Activated CD4-positive, alpha-beta T cell treated with anti-CD3 and anti-CD28 coated beads, Interleukin-2, amount 10 ng/mL, durations not matched to agents 24 days and 14 days (primary cell): ENCODE results near the gene ACVR1B. TPM values are rescaled to one million over a fixed set of nuclear protein-coding genes. Genes with fewer than 3 reads are reported as not detected.

ENCODE experiments used
- DNase-seq: peaks from one replicate; pipeline ENCODE4 v3.0.0; 2022
- H3K27ac Mint-ChIP-seq: one replicate; pipeline ENCODE4 v1.8.0; 2022; ENCODE audit warnings: mild to moderate bottlenecking, mixed read lengths
- H3K27me3 Mint-ChIP-seq: one replicate; pipeline ENCODE4 v1.8.0; 2022; ENCODE audit warnings: mixed read lengths
- H3K36me3 Mint-ChIP-seq: one replicate; pipeline ENCODE4 v1.8.0; 2022; ENCODE audit warnings: low read depth, mild to moderate bottlenecking, mixed read lengths
- H3K4me1 Mint-ChIP-seq: one replicate; pipeline ENCODE4 v1.8.0; 2021; ENCODE audit warnings: mixed read lengths
- H3K4me3 Mint-ChIP-seq: one replicate; pipeline ENCODE4 v1.8.0; 2022; ENCODE audit warnings: mild to moderate bottlenecking, moderate library complexity, mixed read lengths
- H3K9me3 Mint-ChIP-seq: one replicate; pipeline ENCODE4 v1.8.0; 2021; ENCODE audit warnings: mixed read lengths
- intact Hi-C: fragments of 100-400 bp; cut with micrococcal nuclease; formaldehyde crosslinking; loops from one replicate; pipeline ENCODE4 v1.15.1; 2023
- total RNA-seq: library from RNA; stranded (reverse); gene quantifications from 2 replicates; pipeline ENCODE4 v1.2.3, GENCODE V29; 2022

ACVR1B gene
- total RNA-seq, 1 donor from 2014 or later: 8.1 TPM

DNA sequence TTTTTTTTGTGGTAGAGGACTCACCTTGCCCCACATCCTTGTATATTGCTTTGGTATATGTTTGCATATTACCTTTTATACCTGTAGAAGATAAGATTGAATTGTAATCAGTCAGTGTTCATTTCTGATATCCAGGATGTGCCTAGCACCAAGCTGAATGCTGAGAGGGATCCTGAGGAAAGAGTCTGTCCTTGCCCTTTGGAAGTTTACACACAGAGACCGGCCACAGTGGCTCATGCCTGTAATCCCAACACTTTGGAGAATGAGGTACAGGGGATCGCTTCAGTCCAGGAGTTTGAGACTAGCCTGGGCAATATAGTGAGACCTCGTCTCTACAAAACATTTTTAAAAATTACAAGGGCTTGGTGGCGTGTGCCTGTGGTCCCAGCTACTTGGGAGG, 8.4 kb downstream of the ACVR1B start:
- H3K27ac Mint-ChIP-seq: no peak overlapping the region
- peaks cover 11% of the 10 kb centered on the region for H3K4me1 Mint-ChIP-seq
- no peaks in the 10 kb centered on the region for H3K9me3 Mint-ChIP-seq
- H3K4me3 Mint-ChIP-seq: no peak overlapping the region
- peaks cover 3% of the 10 kb centered on the region for H3K36me3 Mint-ChIP-seq
- DNase-seq: no peak
- H3K27me3 Mint-ChIP-seq: peaks cover 14% of the 10 kb centered on the region
- intact Hi-C loops: no loop called here

DNA sequence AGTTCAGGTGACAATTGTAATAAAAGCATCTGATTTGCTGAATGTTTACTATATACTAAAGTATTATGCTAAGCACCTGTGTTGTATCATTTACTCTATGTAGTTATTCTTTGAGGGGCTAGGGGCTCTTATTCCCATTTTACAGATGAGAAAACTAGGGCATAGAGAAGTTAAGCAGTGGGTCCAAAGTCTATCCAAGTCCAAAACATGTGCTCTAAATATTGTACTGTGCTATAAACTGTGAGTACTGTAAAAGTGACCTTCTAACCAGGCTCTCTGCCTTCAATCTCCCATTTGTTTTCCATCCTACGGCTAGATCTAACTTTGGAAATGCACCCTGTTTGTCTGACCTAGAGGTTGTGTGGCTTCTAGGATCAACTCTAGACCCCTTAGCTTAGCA, 9.0 kb downstream of the ACVR1B start:
- Mint-ChIP-seq H3K27me3 (peaks cover 14% of the 10 kb centered on the region), H3K4me3 (no peak overlapping the region), H3K9me3 (no peaks in the 10 kb centered on the region), H3K4me1 (peaks cover 11% of the 10 kb centered on the region), H3K27ac (no peak overlapping the region), H3K36me3 (peaks cover 3% of the 10 kb centered on the region)
- DNase-seq: no peak
- intact Hi-C loops: no loop called here

DNA sequence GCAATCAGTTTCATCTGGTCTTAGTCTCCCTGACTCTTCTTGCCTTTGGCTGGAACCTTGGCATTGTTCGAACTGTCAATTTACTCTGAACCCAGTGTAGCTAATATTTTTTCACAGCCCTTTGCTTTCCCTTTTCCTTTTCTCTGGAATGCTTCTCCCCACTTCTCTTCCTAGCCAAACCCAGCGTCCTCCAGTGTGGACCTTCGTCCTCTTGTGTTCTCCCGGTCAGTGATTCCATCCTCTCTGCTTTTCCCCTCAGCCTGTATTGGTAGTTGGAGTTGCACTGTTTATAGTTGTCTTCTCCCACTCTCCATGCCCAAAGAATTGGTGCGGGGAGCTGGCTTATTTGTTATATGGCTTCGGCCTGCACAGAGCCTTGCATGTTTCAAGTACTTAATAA, 9.4 kb downstream of the ACVR1B start:
- intact Hi-C loops: no loop called here
- Mint-ChIP-seq H3K4me1 (peaks cover 8% of the 10 kb centered on the region), H3K36me3 (peaks cover 3% of the 10 kb centered on the region), H3K9me3 (no peaks in the 10 kb centered on the region), H3K27me3 (peaks cover 16% of the 10 kb centered on the region), H3K27ac (no peak overlapping the region), H3K4me3 (no peak overlapping the region)
- DNase-seq: no peak

DNA sequence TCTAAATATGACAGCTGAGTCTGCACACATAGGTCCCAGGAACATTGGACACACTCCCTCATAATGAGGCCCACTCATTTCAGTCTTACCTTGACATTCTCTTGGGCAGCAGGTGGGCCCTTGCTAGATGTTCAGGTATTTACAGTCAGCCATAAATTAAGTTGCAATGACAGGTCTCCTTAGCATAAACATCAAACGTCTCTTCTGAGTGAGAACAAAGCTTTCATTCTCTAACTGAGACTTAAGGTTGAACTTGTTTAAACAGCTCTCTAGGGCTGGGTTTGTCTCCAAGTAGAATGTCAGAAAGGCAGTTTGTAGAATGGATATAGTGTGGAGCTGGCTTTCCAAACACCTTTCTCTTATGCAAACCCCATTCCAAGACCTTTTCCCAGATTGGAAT, 10.3 kb downstream of the ACVR1B start:
- Mint-ChIP-seq H3K4me1 (peaks cover 6% of the 10 kb centered on the region), H3K27me3 (peaks cover 18% of the 10 kb centered on the region), H3K9me3 (no peaks in the 10 kb centered on the region), H3K36me3 (peaks cover 3% of the 10 kb centered on the region), H3K27ac (no peak overlapping the region), H3K4me3 (no peak overlapping the region)
- no peak for DNase-seq
- intact Hi-C loops: no loop called here

DNA sequence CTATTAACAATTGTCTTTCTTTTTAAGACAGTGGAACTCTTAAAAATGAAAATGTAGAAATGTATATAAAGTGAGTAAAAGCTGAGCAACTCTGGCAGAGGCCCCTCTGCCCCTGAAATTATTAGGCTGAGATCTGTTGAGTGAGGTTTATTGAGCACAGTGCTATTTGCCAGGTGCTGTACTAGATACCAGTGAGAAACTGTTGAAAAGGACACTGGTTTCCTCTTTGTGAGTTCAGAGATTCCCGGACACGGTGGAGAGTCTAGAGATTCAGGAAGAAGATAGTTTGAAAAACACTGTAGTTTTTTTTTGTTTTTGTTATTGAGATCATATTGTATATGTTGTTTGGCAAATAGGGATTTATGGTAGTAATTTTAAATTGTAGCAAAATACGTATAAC, 11.2 kb downstream of the ACVR1B start:
- peaks cover 18% of the 10 kb centered on the region for H3K27me3 Mint-ChIP-seq
- H3K4me1 Mint-ChIP-seq: peaks cover 6% of the 10 kb centered on the region
- H3K9me3 Mint-ChIP-seq: no peaks in the 10 kb centered on the region
- no peak overlapping the region for H3K27ac Mint-ChIP-seq
- peaks cover 3% of the 10 kb centered on the region for H3K36me3 Mint-ChIP-seq
- intact Hi-C loops: no loop called here
- H3K4me3 Mint-ChIP-seq: no peak overlapping the region
- DNase-seq: no peak

DNA sequence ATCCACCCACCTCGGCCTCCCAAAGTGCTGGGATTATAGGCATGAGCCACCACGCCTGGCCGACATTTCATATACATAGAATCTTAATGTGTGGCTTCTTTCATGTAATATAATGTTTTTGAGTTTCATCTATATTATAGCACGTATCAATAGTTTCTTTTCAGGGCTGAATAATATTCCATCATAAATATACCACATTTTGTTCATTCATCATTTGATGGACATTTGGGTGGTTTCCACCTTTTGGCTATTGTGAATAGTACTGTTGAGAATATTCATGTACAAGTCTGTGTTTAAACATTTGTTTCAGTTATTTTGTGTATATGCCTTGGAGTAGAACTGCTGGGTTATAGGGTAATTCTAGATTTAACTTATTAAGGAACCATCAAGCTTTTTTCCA, 12.0 kb downstream of the ACVR1B start:
- intact Hi-C loops: no loop called here
- Mint-ChIP-seq H3K9me3 (no peaks in the 10 kb centered on the region), H3K36me3 (peaks cover 3% of the 10 kb centered on the region), H3K4me1 (peaks cover 6% of the 10 kb centered on the region), H3K27ac (no peak overlapping the region), H3K27me3 (peaks cover 20% of the 10 kb centered on the region), H3K4me3 (no peak overlapping the region)
- no peak for DNase-seq

DNA sequence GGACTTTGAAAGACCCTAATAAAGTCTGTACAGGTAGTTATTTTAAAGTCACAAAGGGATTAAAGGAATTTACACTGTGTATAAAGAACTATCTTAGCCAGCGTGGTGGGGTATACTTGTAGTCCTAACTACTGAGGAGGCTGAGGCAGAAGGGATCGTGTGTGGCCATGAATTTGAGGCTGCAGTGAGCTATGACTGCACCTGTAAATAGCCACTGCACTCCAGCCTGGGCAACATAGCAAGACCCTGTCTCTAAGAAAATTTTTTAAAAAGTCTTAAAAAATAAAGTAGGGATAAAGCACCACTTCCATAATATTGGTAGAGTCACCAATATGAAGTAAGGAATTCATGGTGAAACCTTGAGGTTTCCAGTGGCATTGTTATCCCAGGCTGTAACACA, 18.1 kb downstream of the ACVR1B start:
- Mint-ChIP-seq H3K36me3 (no peaks in the 10 kb centered on the region), H3K4me1 (peaks cover 39% of the 10 kb centered on the region), H3K27me3 (peaks cover 31% of the 10 kb centered on the region), H3K4me3 (no peak overlapping the region), H3K27ac (no peak overlapping the region), H3K9me3 (no peaks in the 10 kb centered on the region)
- no peak for DNase-seq
- intact Hi-C loops: loop anchor here (5.0 to 10.0 kb wide), 3 partner anchors 142 to 575 kb away; partner anchors contain the start of gene GALNT6

DNA sequence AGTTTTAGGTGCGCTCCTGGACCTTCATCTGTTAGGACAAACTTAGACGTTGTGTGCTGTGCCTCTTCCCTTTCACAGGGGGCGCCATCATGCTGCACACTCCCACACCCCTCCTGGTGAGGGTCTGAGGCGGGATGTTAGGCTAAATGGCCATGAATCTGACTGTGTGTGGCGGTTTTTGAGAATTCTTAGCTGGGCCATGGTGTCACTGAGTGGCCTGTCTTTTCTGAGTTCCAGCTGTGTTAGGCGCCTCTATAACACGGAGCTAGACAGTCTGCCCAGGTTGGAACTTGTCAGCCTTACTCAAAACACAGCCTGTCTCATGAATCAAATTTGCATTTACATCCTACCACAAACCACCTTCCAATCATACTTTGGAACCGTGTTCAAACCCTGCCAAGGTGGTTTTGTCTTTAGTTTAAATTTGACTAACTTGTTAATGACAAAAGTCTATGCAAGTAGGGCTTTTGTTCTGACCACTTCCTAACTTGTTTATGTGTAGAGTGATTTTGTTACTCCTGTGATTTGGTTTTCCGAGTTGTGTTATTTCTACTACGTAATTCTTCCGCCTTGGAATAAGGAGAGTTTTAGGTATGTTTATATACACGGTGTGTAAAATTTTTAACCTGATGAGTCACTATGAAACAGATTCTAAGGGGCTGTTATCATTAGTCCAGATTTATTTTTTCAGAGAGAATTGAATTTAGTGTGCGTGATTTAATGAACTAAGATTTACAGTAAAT, 19.6 kb downstream of the ACVR1B start:
- Mint-ChIP-seq H3K4me1 (peaks cover 54% of the 10 kb centered on the region), H3K4me3 (peak overlapping the region; percentile 71), H3K9me3 (no peaks in the 10 kb centered on the region), H3K36me3 (no peaks in the 10 kb centered on the region), H3K27me3 (peaks cover 23% of the 10 kb centered on the region), H3K27ac (peak overlapping the region; percentile 59)
- intact Hi-C loops: loop anchor here (1.0 to 10.0 kb wide), 7 partner anchors 9 to 602 kb away; partner anchors contain the start of gene GALNT6
- peak; percentile 85 for DNase-seq

DNA sequence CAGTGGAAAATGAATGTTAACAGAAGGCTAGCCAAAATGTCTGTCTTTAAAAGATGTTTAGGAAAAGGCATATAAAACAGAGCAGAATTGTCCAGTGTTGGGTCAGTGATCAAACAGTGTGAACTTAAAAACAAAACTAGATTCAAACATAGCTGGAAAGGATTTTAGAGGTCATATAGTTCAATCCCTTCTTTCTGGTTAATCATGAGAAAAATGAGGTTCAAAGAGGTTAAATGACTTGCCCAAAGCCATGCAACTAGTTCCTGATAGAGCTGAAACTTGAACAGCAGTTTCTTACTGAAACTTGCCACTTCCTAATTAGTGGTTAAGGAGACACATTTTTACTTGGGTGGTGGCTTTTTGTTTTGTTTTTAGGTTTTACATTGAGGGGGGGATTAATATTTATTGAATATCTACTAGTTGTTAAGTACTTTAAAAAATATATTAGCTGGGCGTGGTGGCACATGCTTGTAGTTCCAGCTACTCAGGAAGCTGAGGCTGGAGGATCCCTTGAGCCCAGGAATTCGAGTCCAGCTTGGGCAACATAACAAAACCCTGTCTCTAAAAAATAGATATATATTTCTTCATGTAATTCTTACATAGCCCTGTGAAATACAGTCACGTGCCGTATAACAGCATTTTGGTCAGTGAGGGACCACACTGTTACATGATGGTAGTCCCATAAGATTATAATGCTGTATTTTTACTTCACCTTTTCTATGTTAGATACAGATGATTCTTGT, 20.4 kb downstream of the ACVR1B start:
- no peak for DNase-seq
- H3K4me1 Mint-ChIP-seq: peaks cover 62% of the 10 kb centered on the region
- H3K27me3 Mint-ChIP-seq: peaks cover 24% of the 10 kb centered on the region
- H3K4me3 Mint-ChIP-seq: peak overlapping the region; percentile 22
- no peak overlapping the region for H3K27ac Mint-ChIP-seq
- no peaks in the 10 kb centered on the region for H3K9me3 Mint-ChIP-seq
- peaks cover 6% of the 10 kb centered on the region for H3K36me3 Mint-ChIP-seq
- intact Hi-C loops: loop anchor here (1.0 to 10.0 kb wide), 7 partner anchors 8 to 603 kb away; partner anchors contain the start of gene GALNT6

DNA sequence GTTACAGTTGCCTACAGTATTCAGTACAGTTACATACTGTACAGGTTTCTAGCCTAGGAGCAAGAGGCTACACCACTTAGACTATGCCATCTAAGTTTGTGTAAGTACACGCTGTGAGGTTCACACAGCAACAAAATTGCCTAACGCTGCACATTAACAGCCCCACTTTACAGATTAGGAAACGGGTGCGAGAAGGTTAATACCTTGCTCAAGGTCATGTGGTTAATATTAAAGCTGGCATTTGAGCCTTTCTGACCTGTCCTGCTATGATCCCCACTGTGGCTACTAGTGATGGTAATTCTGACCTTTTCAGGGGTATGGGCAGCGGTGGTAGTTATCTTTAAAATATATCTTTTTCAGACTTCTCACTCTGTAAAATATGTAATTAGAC, 20.9 kb downstream of the ACVR1B start:
- intact Hi-C loops: loop anchor here (5.0 to 10.0 kb wide), 3 partner anchors 145 to 578 kb away; partner anchors contain the start of gene GALNT6
- Mint-ChIP-seq H3K4me1 (peaks cover 63% of the 10 kb centered on the region), H3K27me3 (peaks cover 24% of the 10 kb centered on the region), H3K9me3 (no peaks in the 10 kb centered on the region), H3K27ac (peak overlapping the region; percentile 1), H3K36me3 (peaks cover 7% of the 10 kb centered on the region), H3K4me3 (peak overlapping the region; percentile 15)
- no peak for DNase-seq

DNA sequence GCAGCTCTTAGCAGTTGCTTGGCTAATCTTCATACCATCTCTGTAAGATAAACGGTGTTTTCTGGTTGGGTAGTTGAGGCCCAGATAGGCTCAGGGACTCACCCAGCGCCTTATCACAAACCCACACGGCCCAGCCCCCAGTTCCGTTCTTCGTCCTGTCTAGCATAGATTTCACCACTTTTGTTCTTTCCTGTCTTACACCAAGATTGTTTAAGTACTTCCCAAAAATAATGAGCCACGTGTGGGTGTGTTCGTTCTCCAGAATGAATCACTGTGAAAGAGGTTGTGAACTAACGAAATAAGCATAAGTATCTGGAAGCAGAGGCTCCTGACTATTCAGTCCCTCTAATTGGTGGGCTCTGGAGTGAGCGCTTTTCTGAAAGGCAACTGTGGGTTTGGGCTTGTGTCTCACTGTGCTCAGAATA, 21.4 kb downstream of the ACVR1B start:
- peaks cover 24% of the 10 kb centered on the region for H3K27me3 Mint-ChIP-seq
- H3K9me3 Mint-ChIP-seq: no peaks in the 10 kb centered on the region
- peaks cover 7% of the 10 kb centered on the region for H3K36me3 Mint-ChIP-seq
- peak overlapping the region; percentile 15 for H3K4me3 Mint-ChIP-seq
- H3K27ac Mint-ChIP-seq: peak overlapping the region; percentile 1
- H3K4me1 Mint-ChIP-seq: peaks cover 63% of the 10 kb centered on the region
- peak; percentile 80 for DNase-seq
- intact Hi-C loops: loop anchor here (5.0 to 10.0 kb wide), 3 partner anchors 146 to 578 kb away; partner anchors contain the start of gene GALNT6

DNA sequence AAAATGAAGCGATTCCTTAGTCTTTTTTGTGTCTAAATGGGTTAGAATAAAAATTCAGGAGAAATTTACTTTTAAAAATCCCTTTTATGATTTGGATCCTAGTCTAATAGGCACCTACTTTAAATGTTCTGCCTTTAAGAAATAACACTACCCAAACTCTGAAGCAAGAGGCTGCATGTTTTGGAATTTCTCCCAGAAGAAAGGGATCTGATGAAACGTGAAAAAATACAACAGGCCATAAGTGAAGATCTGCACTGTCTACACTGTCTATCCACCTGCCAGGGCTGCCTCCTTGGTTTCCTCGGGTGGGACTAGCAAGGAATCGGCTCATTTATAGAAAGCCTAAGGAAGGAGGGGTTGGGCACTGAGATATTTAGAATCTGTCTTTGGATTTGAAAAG, 22.1 kb downstream of the ACVR1B start:
- peaks cover 7% of the 10 kb centered on the region for H3K36me3 Mint-ChIP-seq
- no peaks in the 10 kb centered on the region for H3K9me3 Mint-ChIP-seq
- intact Hi-C loops: loop anchor here (5.0 to 10.0 kb wide), 3 partner anchors 146 to 579 kb away; partner anchors contain the start of gene GALNT6
- H3K4me1 Mint-ChIP-seq: peaks cover 63% of the 10 kb centered on the region
- peak overlapping the region; percentile 32 for H3K4me3 Mint-ChIP-seq
- no peak overlapping the region for H3K27ac Mint-ChIP-seq
- peaks cover 22% of the 10 kb centered on the region for H3K27me3 Mint-ChIP-seq
- DNase-seq: no peak

DNA sequence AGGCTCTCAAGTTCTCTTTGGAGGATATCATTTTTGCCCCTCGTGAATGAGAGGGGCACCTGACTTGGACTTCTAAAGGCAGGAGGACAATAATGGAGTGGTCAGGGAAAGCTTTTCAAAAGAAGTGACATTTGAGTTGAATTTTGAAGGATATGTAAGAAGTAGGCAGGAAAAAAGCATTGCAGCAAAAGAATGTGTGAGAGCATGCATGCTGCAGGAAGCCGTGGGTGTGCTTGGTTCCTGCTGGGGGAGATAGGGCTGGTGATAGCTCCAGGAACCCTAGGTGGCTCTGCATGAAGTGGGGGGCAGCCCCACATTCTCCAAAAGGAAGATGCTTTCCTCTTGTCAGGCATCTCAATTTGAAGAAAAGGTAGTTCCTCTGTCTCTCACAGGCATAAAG, 23.1 kb downstream of the ACVR1B start:
- Mint-ChIP-seq H3K4me3 (no peak overlapping the region), H3K4me1 (peaks cover 65% of the 10 kb centered on the region), H3K36me3 (peaks cover 7% of the 10 kb centered on the region), H3K9me3 (no peaks in the 10 kb centered on the region), H3K27ac (no peak overlapping the region), H3K27me3 (peaks cover 13% of the 10 kb centered on the region)
- DNase-seq: peak; percentile 70
- intact Hi-C loops: loop anchor here (5.0 to 10.0 kb wide), 3 partner anchors 147 to 580 kb away; partner anchors contain the start of gene GALNT6

DNA sequence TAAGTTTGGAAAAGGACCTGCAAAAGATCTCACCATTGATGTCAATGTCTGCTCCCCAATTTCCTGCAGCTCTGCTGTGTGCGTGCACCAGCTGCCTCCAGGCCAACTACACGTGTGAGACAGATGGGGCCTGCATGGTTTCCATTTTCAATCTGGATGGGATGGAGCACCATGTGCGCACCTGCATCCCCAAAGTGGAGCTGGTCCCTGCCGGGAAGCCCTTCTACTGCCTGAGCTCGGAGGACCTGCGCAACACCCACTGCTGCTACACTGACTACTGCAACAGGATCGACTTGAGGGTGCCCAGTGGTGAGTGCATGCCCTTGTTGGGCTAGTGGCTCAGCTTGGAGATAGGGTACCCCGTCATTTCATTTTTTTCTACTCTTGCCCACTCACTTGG, 23.7 kb downstream of the ACVR1B start:
- Mint-ChIP-seq H3K9me3 (no peaks in the 10 kb centered on the region), H3K4me1 (peaks cover 64% of the 10 kb centered on the region), H3K27ac (no peak overlapping the region), H3K36me3 (peaks cover 7% of the 10 kb centered on the region), H3K4me3 (peak overlapping the region; percentile 24), H3K27me3 (peaks cover 8% of the 10 kb centered on the region)
- intact Hi-C loops: loop anchor here (10.0 kb wide), 2 partner anchors 270 to 580 kb away; partner anchors contain the start of gene GALNT6
- no peak for DNase-seq
